ENCODE results near the gene RPL15.
"Not testable (repeated sequence)": the region's sequence is repeated elsewhere in the genome, so short reads cannot be mapped to it uniquely, and the experiment has no call there.

Gene RPL15

GRCh38 chr3:23888617-23889228, 28.2 kb upstream of the RPL15 start:
- Histone ChIP-seq H3K4me3 (ENCODE audit: low read length in 2 of 2) (no peak overlapping the region), H3K9ac (ENCODE audit: low read depth in 1 of 2, low read length in 2 of 2) (no peak overlapping the region), H3K36me3 (ENCODE audit: control insufficient read depth in 2 of 2, insufficient read depth in 2 of 2, low read length in 2 of 2) (peaks cover 20 to 28% of the 10 kb centered on the region in 2 donors), H3K27ac (ENCODE audit: low read depth in 2 of 2, low read length in 2 of 2) (no peak overlapping the region), H3K9me3 (ENCODE audit: control insufficient read depth in 2 of 2, low read length in 2 of 2) (no peaks in the 10 kb centered on the region), H3K27me3 (ENCODE audit: control insufficient read depth in 2 of 2, insufficient read depth in 2 of 2, low read length in 2 of 2) (no peaks in the 10 kb centered on the region), H3K4me1 (ENCODE audit: control insufficient read depth in 2 of 2, insufficient read depth in 2 of 2, low read length in 2 of 2) (no peaks in the 10 kb centered on the region)

GRCh38 chr3:23889386-23889785, 27.5 kb upstream of the RPL15 start:
- no peak overlapping the region for H3K4me3 ChIP-seq (ENCODE audit: low read length in 2 of 2)

GRCh38 chr3:23889950-23890349, 27.0 kb upstream of the RPL15 start:
- no peak overlapping the region for H3K4me3 ChIP-seq (ENCODE audit: low read length in 2 of 2)
- H3K27ac ChIP-seq (ENCODE audit: low read depth in 2 of 2, low read length in 2 of 2) = no peak overlapping the region
- H3K4me1 ChIP-seq (ENCODE audit: control insufficient read depth in 2 of 2, insufficient read depth in 2 of 2, low read length in 2 of 2) = peaks cover 0 to 3% of the 10 kb centered on the region in 2 donors
- peaks cover 20 to 28% of the 10 kb centered on the region in 2 donors for H3K36me3 ChIP-seq (ENCODE audit: control insufficient read depth in 2 of 2, insufficient read depth in 2 of 2, low read length in 2 of 2)
- H3K9ac ChIP-seq (ENCODE audit: low read depth in 1 of 2, low read length in 2 of 2) = no peak overlapping the region
- H3K9me3 ChIP-seq (ENCODE audit: control insufficient read depth in 2 of 2, low read length in 2 of 2) = no peaks in the 10 kb centered on the region
- no peaks in the 10 kb centered on the region for H3K27me3 ChIP-seq (ENCODE audit: control insufficient read depth in 2 of 2, insufficient read depth in 2 of 2, low read length in 2 of 2)

More at GRCh38 chr3:23889386-23889785, 27.5 kb upstream of the RPL15 start:
- no peak overlapping the region for H3K9ac ChIP-seq (ENCODE audit: low read depth in 1 of 2, low read length in 2 of 2)
- no peak overlapping the region for H3K27ac ChIP-seq (ENCODE audit: low read depth in 2 of 2, low read length in 2 of 2)
- no peaks in the 10 kb centered on the region for H3K27me3 ChIP-seq (ENCODE audit: control insufficient read depth in 2 of 2, insufficient read depth in 2 of 2, low read length in 2 of 2)
- H3K4me1 ChIP-seq (ENCODE audit: control insufficient read depth in 2 of 2, insufficient read depth in 2 of 2, low read length in 2 of 2) = peaks cover 0 to 3% of the 10 kb centered on the region in 2 donors
- H3K9me3 ChIP-seq (ENCODE audit: control insufficient read depth in 2 of 2, low read length in 2 of 2) = no peaks in the 10 kb centered on the region
- H3K36me3 ChIP-seq (ENCODE audit: control insufficient read depth in 2 of 2, insufficient read depth in 2 of 2, low read length in 2 of 2) = peaks cover 20 to 28% of the 10 kb centered on the region in 2 donors

- Histone ChIP-seq H3K9me3 (ENCODE audit: control insufficient read depth in 2 of 2, low read length in 2 of 2) (no peaks in the 10 kb centered on the region), H3K27ac (ENCODE audit: low read depth in 2 of 2, low read length in 2 of 2) (no peak overlapping the region), H3K36me3 (ENCODE audit: control insufficient read depth in 2 of 2, insufficient read depth in 2 of 2, low read length in 2 of 2) (peaks cover 25 to 29% of the 10 kb centered on the region in 2 donors), H3K9ac (ENCODE audit: low read depth in 1 of 2, low read length in 2 of 2) (no peak overlapping the region), H3K27me3 (ENCODE audit: control insufficient read depth in 2 of 2, insufficient read depth in 2 of 2, low read length in 2 of 2) (no peaks in the 10 kb centered on the region), H3K4me3 (ENCODE audit: low read length in 2 of 2) (no peak overlapping the region), H3K4me1 (ENCODE audit: control insufficient read depth in 2 of 2, insufficient read depth in 2 of 2, low read length in 2 of 2) (peaks cover 0 to 3% of the 10 kb centered on the region in 2 donors)
Observed at GRCh38 chr3:23894254-23895061, 22.5 kb upstream of the RPL15 start.

GRCh38 chr3:23895181-23895580, 21.8 kb upstream of the RPL15 start:
- Histone ChIP-seq H3K9me3 (ENCODE audit: control insufficient read depth in 2 of 2, low read length in 2 of 2) (no peaks in the 10 kb centered on the region), H3K27me3 (ENCODE audit: control insufficient read depth in 2 of 2, insufficient read depth in 2 of 2, low read length in 2 of 2) (no peaks in the 10 kb centered on the region), H3K36me3 (ENCODE audit: control insufficient read depth in 2 of 2, insufficient read depth in 2 of 2, low read length in 2 of 2) (peaks cover 23 to 27% of the 10 kb centered on the region in 2 donors), H3K4me1 (ENCODE audit: control insufficient read depth in 2 of 2, insufficient read depth in 2 of 2, low read length in 2 of 2) (peaks cover 0 to 3% of the 10 kb centered on the region in 2 donors), H3K9ac (ENCODE audit: low read depth in 1 of 2, low read length in 2 of 2) (no peak overlapping the region), H3K4me3 (ENCODE audit: low read length in 2 of 2) (no peak overlapping the region), H3K27ac (ENCODE audit: low read depth in 2 of 2, low read length in 2 of 2) (no peak overlapping the region)

- no peak overlapping the region for H3K9ac ChIP-seq (ENCODE audit: low read depth in 1 of 2, low read length in 2 of 2)
- no peak overlapping the region for H3K4me3 ChIP-seq (ENCODE audit: low read length in 2 of 2)
- H3K9me3 ChIP-seq (ENCODE audit: control insufficient read depth in 2 of 2, low read length in 2 of 2) = no peaks in the 10 kb centered on the region
- no peak overlapping the region for H3K27ac ChIP-seq (ENCODE audit: low read depth in 2 of 2, low read length in 2 of 2)
- H3K36me3 ChIP-seq (ENCODE audit: control insufficient read depth in 2 of 2, insufficient read depth in 2 of 2, low read length in 2 of 2) = peaks cover 3 to 9% of the 10 kb centered on the region in 2 donors
- no peaks in the 10 kb centered on the region for H3K4me1 ChIP-seq (ENCODE audit: control insufficient read depth in 2 of 2, insufficient read depth in 2 of 2, low read length in 2 of 2)
- H3K27me3 ChIP-seq (ENCODE audit: control insufficient read depth in 2 of 2, insufficient read depth in 2 of 2, low read length in 2 of 2) = no peaks in the 10 kb centered on the region
Observed at GRCh38 chr3:23900744-23901143, 16.2 kb upstream of the RPL15 start.

- no peaks in the 10 kb centered on the region for H3K27me3 ChIP-seq (ENCODE audit: control insufficient read depth in 2 of 2, insufficient read depth in 2 of 2, low read length in 2 of 2)
- no peak overlapping the region for H3K4me3 ChIP-seq (ENCODE audit: low read length in 2 of 2)
- no peak overlapping the region for H3K9ac ChIP-seq (ENCODE audit: low read depth in 1 of 2, low read length in 2 of 2)
- no peak overlapping the region for H3K27ac ChIP-seq (ENCODE audit: low read depth in 2 of 2, low read length in 2 of 2)
- no peaks in the 10 kb centered on the region for H3K4me1 ChIP-seq (ENCODE audit: control insufficient read depth in 2 of 2, insufficient read depth in 2 of 2, low read length in 2 of 2)
- H3K9me3 ChIP-seq (ENCODE audit: control insufficient read depth in 2 of 2, low read length in 2 of 2) = no peaks in the 10 kb centered on the region
- peaks cover 1 to 7% of the 10 kb centered on the region in 2 donors for H3K36me3 ChIP-seq (ENCODE audit: control insufficient read depth in 2 of 2, insufficient read depth in 2 of 2, low read length in 2 of 2)
Observed at GRCh38 chr3:23904545-23904944, 12.4 kb upstream of the RPL15 start.

GRCh38 chr3:23909341-23909740, 7.6 kb upstream of the RPL15 start:
- no peak overlapping the region for H3K9ac ChIP-seq (ENCODE audit: low read depth in 1 of 2, low read length in 2 of 2)
- no peaks in the 10 kb centered on the region for H3K4me1 ChIP-seq (ENCODE audit: control insufficient read depth in 2 of 2, insufficient read depth in 2 of 2, low read length in 2 of 2)
- no peaks in the 10 kb centered on the region for H3K9me3 ChIP-seq (ENCODE audit: control insufficient read depth in 2 of 2, low read length in 2 of 2)
- H3K4me3 ChIP-seq (ENCODE audit: low read length in 2 of 2) = no peak overlapping the region
- no peak overlapping the region for H3K27ac ChIP-seq (ENCODE audit: low read depth in 2 of 2, low read length in 2 of 2)
- peaks cover 0 to 3% of the 10 kb centered on the region in 2 donors for H3K36me3 ChIP-seq (ENCODE audit: control insufficient read depth in 2 of 2, insufficient read depth in 2 of 2, low read length in 2 of 2)
- H3K27me3 ChIP-seq (ENCODE audit: control insufficient read depth in 2 of 2, insufficient read depth in 2 of 2, low read length in 2 of 2) = no peaks in the 10 kb centered on the region

- H3K27me3 ChIP-seq (ENCODE audit: control insufficient read depth in 2 of 2, insufficient read depth in 2 of 2, low read length in 2 of 2) = no peaks in the 10 kb centered on the region
- H3K4me3 ChIP-seq (ENCODE audit: low read length in 2 of 2) = no peak overlapping the region
- H3K27ac ChIP-seq (ENCODE audit: low read depth in 2 of 2, low read length in 2 of 2) = no peak overlapping the region
- peaks cover 6 to 8% of the 10 kb centered on the region in 2 donors for H3K4me1 ChIP-seq (ENCODE audit: control insufficient read depth in 2 of 2, insufficient read depth in 2 of 2, low read length in 2 of 2)
- H3K9me3 ChIP-seq (ENCODE audit: control insufficient read depth in 2 of 2, low read length in 2 of 2) = no peaks in the 10 kb centered on the region
- no peak overlapping the region for H3K9ac ChIP-seq (ENCODE audit: low read depth in 1 of 2, low read length in 2 of 2)
- peaks cover 0 to 3% of the 10 kb centered on the region in 2 donors for H3K36me3 ChIP-seq (ENCODE audit: control insufficient read depth in 2 of 2, insufficient read depth in 2 of 2, low read length in 2 of 2)
Observed at GRCh38 chr3:23911397-23911796, 5.5 kb upstream of the RPL15 start.

GRCh38 chr3:23912335-23912734, 4.6 kb upstream of the RPL15 start:
- H3K9ac ChIP-seq (ENCODE audit: low read depth in 1 of 2, low read length in 2 of 2); H3K4me1 ChIP-seq (ENCODE audit: control insufficient read depth in 2 of 2, insufficient read depth in 2 of 2, low read length in 2 of 2); H3K4me3 ChIP-seq (ENCODE audit: low read length in 2 of 2); H3K27me3 ChIP-seq (ENCODE audit: control insufficient read depth in 2 of 2, insufficient read depth in 2 of 2, low read length in 2 of 2); H3K36me3 ChIP-seq (ENCODE audit: control insufficient read depth in 2 of 2, insufficient read depth in 2 of 2, low read length in 2 of 2); H3K9me3 ChIP-seq (ENCODE audit: control insufficient read depth in 2 of 2, low read length in 2 of 2); H3K27ac ChIP-seq (ENCODE audit: low read depth in 2 of 2, low read length in 2 of 2): not testable (repeated sequence)
